CD4-positive, CD25-positive, alpha-beta regulatory T cell (primary cell): ENCODE measurements around the gene GDPGP1. TPM values are rescaled to one million over a fixed set of nuclear protein-coding genes. Genes with fewer than 3 reads are reported as not detected.

Experiments used
- ATAC-seq, 2 donors: fragments of 150-1000 bp; cut with Tn5 transposase; one replicate each; pipeline ENCODE4 v1.10.0; 2021; ENCODE audit warnings: low read depth in 2 of 2, moderate number of reproducible peaks in 2 of 2, moderate library complexity in 1 of 2
- DNase-seq, 3 donors: peaks; one replicate each; pipeline versions ENCODE4 v3.0.0 to v3.0.0-alpha.2; 2012 to 2022; ENCODE audit warnings: mixed read lengths in 1 of 3
- H3K27ac ChIP-seq: one replicate; pipeline ENCODE4 v1.7.0; 2013; ENCODE audit warnings: mild to moderate bottlenecking, low read length; ENCODE audit not compliant: insufficient read depth, poor library complexity, severe bottlenecking
- H3K27me3 ChIP-seq: one replicate; pipeline ENCODE4 v1.7.0; 2013; ENCODE audit warnings: low read length; ENCODE audit not compliant: control insufficient read depth, insufficient read depth
- H3K36me3 ChIP-seq: one replicate; pipeline ENCODE4 v1.7.0; 2013; ENCODE audit warnings: mild to moderate bottlenecking, low read length, moderate library complexity; ENCODE audit not compliant: control insufficient read depth, insufficient read depth
- H3K4me1 ChIP-seq: 2 replicates; pipeline ENCODE4 v1.7.0; 2013; ENCODE audit warnings: mild to moderate bottlenecking, low read length; ENCODE audit not compliant: insufficient read depth, control insufficient read depth, poor library complexity, severe bottlenecking
- H3K4me3 ChIP-seq: one replicate; pipeline ENCODE4 v1.7.0; 2013; ENCODE audit warnings: low read depth, mild to moderate bottlenecking, low read length, moderate library complexity
- H3K9me3 ChIP-seq, 2 experiments: 1 replicate in 1 of 2; 2 replicates in 1 of 2; pipeline ENCODE4 v1.7.0; 2013; ENCODE audit warnings: low read length in 2 of 2, mild to moderate bottlenecking in 1 of 2, moderate library complexity in 1 of 2; ENCODE audit not compliant: control insufficient read depth in 2 of 2
- H3K27ac Mint-ChIP-seq, 3 donors: one replicate each; pipeline ENCODE4 v1.8.0; 2020 to 2022; ENCODE audit warnings: mild to moderate bottlenecking in 3 of 3, mixed read lengths in 3 of 3, moderate library complexity in 2 of 3
- H3K27me3 Mint-ChIP-seq: one replicate; pipeline ENCODE4 v1.8.0; 2022; ENCODE audit warnings: mild to moderate bottlenecking, mixed read lengths
- H3K36me3 Mint-ChIP-seq: one replicate; pipeline ENCODE4 v1.8.0; 2020; ENCODE audit warnings: mixed read lengths
- H3K4me1 Mint-ChIP-seq, 4 donors: one replicate each; pipeline ENCODE4 v1.8.0; 2020 to 2022; ENCODE audit warnings: mixed read lengths in 4 of 4, mild to moderate bottlenecking in 1 of 4
- H3K4me3 Mint-ChIP-seq, 4 donors: one replicate each; pipeline ENCODE4 v1.8.0; 2020 to 2022; ENCODE audit warnings: mild to moderate bottlenecking in 4 of 4, mixed read lengths in 4 of 4, moderate library complexity in 3 of 4
- H3K9me3 Mint-ChIP-seq, 7 donors: one replicate each; pipeline ENCODE4 v1.8.0; 2020 to 2022; ENCODE audit warnings: mixed read lengths in 7 of 7, mild to moderate bottlenecking in 3 of 7, moderate library complexity in 2 of 7
- polyA plus RNA-seq, 4 donors: library from polyadenylated mRNA; unstranded; fragments of 300-500 nt; fragmentation: Illumina TruSeq; gene quantifications; one replicate each; pipeline ENCODE4 v1.2.3, GENCODE V29; 2021
- total RNA-seq: library from RNA; stranded (reverse); gene quantifications from one replicate; pipeline ENCODE4 v1.2.3, GENCODE V29; 2022

GDPGP1 gene
- total and polyA plus RNA-seq, 5 donors from 2014 or later, result 0.84 to 3.3 (median 1.2) TPM

GRCh38 chr15:90230610-90231009 lies 3.4 kb upstream of the GDPGP1 start:
- ATAC-seq (no peak), DNase-seq (no peak)
- Histone ChIP-seq H3K4me1 (peaks cover 51% of the 10 kb centered on the region), H3K9me3 (no peaks in the 10 kb centered on the region), H3K4me3 (peak overlapping the region; percentile 74), H3K36me3 (peaks cover 27% of the 10 kb centered on the region), H3K27ac (peak overlapping the region; percentile 96), H3K27me3 (no peaks in the 10 kb centered on the region)
- Mint-ChIP-seq H3K36me3 (peaks cover 14% of the 10 kb centered on the region), H3K27ac (peak overlapping the region; percentile 98 to 100 (median 100)), H3K27me3 (no peaks in the 10 kb centered on the region), H3K4me1 (peaks cover 9 to 53% (median 35%) of the 10 kb centered on the region in 4 donors), H3K9me3 (no peaks in the 10 kb centered on the region), H3K4me3 (peak overlapping the region; percentile 86 to 92 (median 90))

GRCh38 chr15:90231028-90232017 lies 2.7 kb upstream of the GDPGP1 start:
- peaks cover 18% of the 10 kb centered on the region for H3K36me3 Mint-ChIP-seq
- Histone ChIP-seq H3K9me3 (no peaks in the 10 kb centered on the region), H3K4me1 (peaks cover 51% of the 10 kb centered on the region), H3K27me3 (no peaks in the 10 kb centered on the region), H3K4me3 (peak overlapping the region; percentile 74), H3K36me3 (peaks cover 25% of the 10 kb centered on the region), H3K27ac (peak overlapping the region; percentile 96)
- H3K9me3 Mint-ChIP-seq, result no peaks in the 10 kb centered on the region
- ATAC-seq (peak; percentile 69 to 72), DNase-seq (peak; percentile 78 to 92 (median 88))
- H3K27me3 Mint-ChIP-seq, result no peaks in the 10 kb centered on the region
- peaks cover 9 to 60% (median 37%) of the 10 kb centered on the region in 4 donors for H3K4me1 Mint-ChIP-seq
- peak overlapping the region; percentile 98 to 100 (median 100) for H3K27ac Mint-ChIP-seq
- peak overlapping the region; percentile 86 to 92 (median 90) for H3K4me3 Mint-ChIP-seq

- Mint-ChIP-seq H3K9me3 (no peaks in the 10 kb centered on the region), H3K27me3 (no peaks in the 10 kb centered on the region), H3K4me1 (peaks cover 9 to 61% (median 38%) of the 10 kb centered on the region in 4 donors), H3K36me3 (peaks cover 18% of the 10 kb centered on the region), H3K4me3 (peak overlapping the region; percentile 86 to 92 (median 90)), H3K27ac (peak overlapping the region; percentile 98 to 100 (median 100))
- DNase-seq (no peak), ATAC-seq (no peak)
- Histone ChIP-seq H3K4me1 (peaks cover 51% of the 10 kb centered on the region), H3K4me3 (peak overlapping the region; percentile 74), H3K36me3 (peaks cover 25% of the 10 kb centered on the region), H3K27me3 (no peaks in the 10 kb centered on the region), H3K9me3 (no peaks in the 10 kb centered on the region), H3K27ac (peak overlapping the region; percentile 96)
Measured at GRCh38 chr15:90232196-90232595, 1.8 kb upstream of the GDPGP1 start.

GRCh38 chr15:90232941-90233386 lies 1.0 kb upstream of the GDPGP1 start:
- Histone ChIP-seq H3K4me1 (peaks cover 51% of the 10 kb centered on the region), H3K4me3 (peak overlapping the region; percentile 88), H3K36me3 (peaks cover 21% of the 10 kb centered on the region), H3K27me3 (no peaks in the 10 kb centered on the region), H3K9me3 (no peaks in the 10 kb centered on the region), H3K27ac (peak overlapping the region; percentile 96)
- Mint-ChIP-seq H3K36me3 (peaks cover 21% of the 10 kb centered on the region), H3K9me3 (no peaks in the 10 kb centered on the region), H3K27ac (peak overlapping the region; percentile 80 to 100 (median 98)), H3K27me3 (no peaks in the 10 kb centered on the region), H3K4me1 (peaks cover 9 to 61% (median 38%) of the 10 kb centered on the region in 4 donors), H3K4me3 (peak overlapping the region; percentile 86 to 92 (median 90))
- DNase-seq, result peak in 1 of 3 donors; percentile 36
- ATAC-seq, result no peak

GRCh38 chr15:90233387-90234095 lies 468 bp upstream of the GDPGP1 start, which contains the start of gene CIB1:
Gene CIB1 (minus strand): TSS chr15:90233941. CDS start chr15:90233885, 56 bp downstream.
- peaks cover 9 to 65% (median 38%) of the 10 kb centered on the region in 4 donors for H3K4me1 Mint-ChIP-seq
- peak; percentile 79 to 86 for ATAC-seq
- peaks cover 51% of the 10 kb centered on the region for H3K4me1 ChIP-seq

GRCh38 chr15:90239371-90239770 lies 5.4 kb downstream of the GDPGP1 start:
- ATAC-seq, result no peak
- H3K4me3 Mint-ChIP-seq, result peak overlapping the region in 2 of 4 donors; percentile 33 to 52
- DNase-seq, result no peak
- no peaks in the 10 kb centered on the region for H3K9me3 Mint-ChIP-seq
- H3K27ac ChIP-seq, result no peak overlapping the region
- H3K4me1 ChIP-seq, result peaks cover 7% of the 10 kb centered on the region
- H3K27me3 Mint-ChIP-seq, result no peaks in the 10 kb centered on the region
- peaks cover 14% of the 10 kb centered on the region for H3K36me3 ChIP-seq
- no peaks in the 10 kb centered on the region for H3K9me3 ChIP-seq
- peak overlapping the region in 1 of 3 donors; percentile 89 for H3K27ac Mint-ChIP-seq
- peaks cover 23% of the 10 kb centered on the region for H3K36me3 Mint-ChIP-seq
- no peaks in the 10 kb centered on the region for H3K27me3 ChIP-seq
- no peak overlapping the region for H3K4me3 ChIP-seq
- peaks cover 5 to 29% (median 12%) of the 10 kb centered on the region in 4 donors for H3K4me1 Mint-ChIP-seq

More at GRCh38 chr15:90233387-90234095, 468 bp upstream of the GDPGP1 start, which contains the start of gene CIB1:
- no peaks in the 10 kb centered on the region for H3K9me3 Mint-ChIP-seq
- Histone ChIP-seq H3K27me3 (no peaks in the 10 kb centered on the region), H3K36me3 (peaks cover 23% of the 10 kb centered on the region), H3K27ac (peak within 1 kb of the TSS; percentile 96), H3K4me3 (peak within 1 kb of the TSS; percentile 91), H3K9me3 (no peaks in the 10 kb centered on the region)
- H3K27me3 Mint-ChIP-seq, result no peaks in the 10 kb centered on the region
- DNase-seq, result peak; percentile 56 to 97 (median 94)
- peaks cover 27% of the 10 kb centered on the region for H3K36me3 Mint-ChIP-seq
- H3K27ac Mint-ChIP-seq, result peak within 1 kb of the TSS; percentile 94 to 100 (median 98)
- peak within 1 kb of the TSS; percentile 90 to 95 (median 91) for H3K4me3 Mint-ChIP-seq

GRCh38 chr15:90240856-90241255 lies 6.8 kb downstream of the GDPGP1 start:
- no peak overlapping the region for H3K4me3 ChIP-seq
- H3K27me3 Mint-ChIP-seq, result no peaks in the 10 kb centered on the region
- no peak overlapping the region for H3K4me3 Mint-ChIP-seq
- ATAC-seq, result no peak
- no peaks in the 10 kb centered on the region for H3K9me3 ChIP-seq
- H3K36me3 ChIP-seq, result peaks cover 14% of the 10 kb centered on the region
- no peaks in the 10 kb centered on the region for H3K4me1 ChIP-seq
- no peak overlapping the region for H3K27ac Mint-ChIP-seq
- H3K36me3 Mint-ChIP-seq, result peaks cover 23% of the 10 kb centered on the region
- H3K27me3 ChIP-seq, result no peaks in the 10 kb centered on the region
- H3K27ac ChIP-seq, result no peak overlapping the region
- no peak for DNase-seq
- H3K9me3 Mint-ChIP-seq, result no peaks in the 10 kb centered on the region
- H3K4me1 Mint-ChIP-seq, result peaks cover 3 to 16% (median 5%) of the 10 kb centered on the region in 4 donors
